HCT116 (cell line): ENCODE results near the gene VSTM2B. TPM values are rescaled to one million over a fixed set of nuclear protein-coding genes. Genes with fewer than 3 reads are reported as not detected.

Source experiments
- ATAC-seq: fragments of 200-7000 bp; cut with Tn5 transposase; 2 replicates; pipeline ENCODE4 v1.9.1; 2020; ENCODE audit warnings: mild to moderate bottlenecking, moderate library complexity
- BruUV-seq: library from RNA; stranded (reverse); fragments of 400-500 nt; replicated peaks from 2 replicates; lab custom pipeline; 2021; lab: Mats Ljungman, UMichigan
- CTCF ChIA-PET: fragments of 300-600 bp; sonication (Branson Sonifier 250); formaldehyde crosslinking; loops from one replicate; lab custom pipeline; 2021; ENCODE audit warnings: antibody characterized with exemption; lab: Charles Lee
- POLR2A ChIA-PET: fragments of 300-600, 350-600 bp; sonication (Branson Sonifier 250); formaldehyde crosslinking; loops from one replicate; lab custom pipeline; 2021; ENCODE audit warnings: antibody characterized with exemption; lab: Charles Lee
- RAD21 ChIA-PET, 2 experiments: fragments of 300-600 bp; sonication (Branson Sonifier 250); formaldehyde crosslinking; loops; one replicate each; lab custom pipeline; 2023; ENCODE audit warnings: low total read pairs in 2 of 2; ENCODE audit not compliant: uncharacterized antibody in 2 of 2, unreplicated experiment in 2 of 2, low non-redundant PET in 1 of 2; lab: Charles Lee
- DNase-seq: peaks from one replicate; pipeline ENCODE4 v3.0.0-alpha.2; 2010; ENCODE audit warnings: low read depth, low spot score
- H2AFZ ChIP-seq: fragments of 200-600 bp; shearing (Covaris generic), sonication (generic); 2 replicates; pipeline ENCODE4 v1.6.1; 2017; ENCODE audit warnings: low read depth, mixed run types, mixed read lengths, antibody characterized with exemption, low read length; ENCODE audit not compliant: poor library complexity, severe bottlenecking
- H3K27ac ChIP-seq: 2 replicates; pipeline ENCODE4 v1.5.1; 2012; ENCODE audit warnings: low read depth, low read length
- H3K27me3 ChIP-seq: fragments of 200-600 bp; sonication (generic); 2 replicates; pipeline ENCODE4 v1.6.1; 2016; ENCODE audit warnings: mixed run types, low read length, mixed read lengths; ENCODE audit not compliant: insufficient read depth
- H3K36me3 ChIP-seq, 2 experiments: fragments of 200-500 bp in 1 of 2; fragments of 200-600 bp in 1 of 2; sonication (Bioruptor generic) in 1 of 2; sonication (generic) in 1 of 2; 2 replicates each; pipeline versions ENCODE4 v1.5.1 to v1.6.1; 2014 to 2016; ENCODE audit warnings: low read length in 2 of 2, inconsistent platforms in 1 of 2, mixed read lengths in 1 of 2, mixed run types in 1 of 2; ENCODE audit not compliant: insufficient read depth in 2 of 2, control insufficient read depth in 1 of 2
- H3K4me1 ChIP-seq, 2 experiments: fragments of 200-600 bp in 1 of 2; sonication (generic) in 1 of 2; 2 replicates each; pipeline versions ENCODE4 v1.5.1 to v1.6.1; 2012 to 2017; ENCODE audit warnings: low read length in 2 of 2, inconsistent platforms in 1 of 2, mild to moderate bottlenecking in 1 of 2, mixed read lengths in 1 of 2, mixed run types in 1 of 2, moderate library complexity in 1 of 2; ENCODE audit not compliant: insufficient read depth in 2 of 2, control insufficient read depth in 1 of 2
- H3K4me2 ChIP-seq: fragments of 200-600 bp; sonication (generic); 2 replicates; pipeline ENCODE4 v1.6.1; 2017; ENCODE audit warnings: mixed run types, low read length, mixed read lengths
- H3K4me3 ChIP-seq, 2 experiments: fragments of 200-600 bp in 1 of 2; sonication (generic) in 1 of 2; replicated peaks in 1 of 2; 2 replicates each; pipeline ENCODE4 v1.5.1; 2011 to 2016; ENCODE audit warnings: low read length in 2 of 2, control low read depth in 1 of 2, low read depth in 1 of 2, mild to moderate bottlenecking in 1 of 2, mixed read lengths in 1 of 2, mixed run types in 1 of 2
- H3K79me2 ChIP-seq: fragments of 200-600 bp; sonication (generic); 2 replicates; pipeline ENCODE4 v1.6.1; 2017; ENCODE audit warnings: mild to moderate bottlenecking, mixed run types, low read length, moderate library complexity, mixed read lengths; ENCODE audit not compliant: insufficient read depth
- H3K9ac ChIP-seq: fragments of 200-600 bp; sonication (generic); 2 replicates; pipeline ENCODE4 v1.6.1; 2016; ENCODE audit warnings: low read length, mixed read lengths
- H3K9me2 ChIP-seq: fragments of 200-600 bp; sonication (generic), shearing (Covaris generic); 2 replicates; pipeline ENCODE4 v1.6.1; 2017; ENCODE audit warnings: mixed run types, mild to moderate bottlenecking, moderate library complexity; ENCODE audit not compliant: insufficient read depth
- H3K9me3 ChIP-seq, 2 experiments: fragments of 200-500 bp in 1 of 2; fragments of 200-600 bp in 1 of 2; sonication (Bioruptor generic) in 1 of 2; sonication (generic) in 1 of 2; 2 replicates each; pipeline ENCODE4 v1.6.1; 2014 to 2017; ENCODE audit warnings: low read length in 2 of 2, mixed read lengths in 2 of 2, inconsistent platforms in 1 of 2, low read depth in 1 of 2, mild to moderate bottlenecking in 1 of 2, mixed run types in 1 of 2, moderate library complexity in 1 of 2; ENCODE audit not compliant: control insufficient read depth in 1 of 2, insufficient read depth in 1 of 2
- H4K20me1 ChIP-seq: fragments of 200-600 bp; sonication (generic), shearing (Covaris generic); 2 replicates; pipeline ENCODE4 v1.6.1; 2017; ENCODE audit warnings: mixed run types, mild to moderate bottlenecking, moderate library complexity; ENCODE audit not compliant: insufficient read depth
- CBX3 ChIP-seq: IDR thresholded peaks from 2 replicates; pipeline ENCODE4 v1.6.1; 2012; ENCODE audit warnings: low read depth
- EGR1 ChIP-seq: IDR thresholded peaks from 2 replicates; pipeline ENCODE4 v1.6.1; 2012; ENCODE audit warnings: low read depth
- ELF1 ChIP-seq: IDR thresholded peaks from 2 replicates; pipeline ENCODE4 v1.6.1; 2012; ENCODE audit warnings: low read depth, borderline replicate concordance
- EZH2 ChIP-seq: fragments of 200-600 bp; sonication (generic); IDR thresholded peaks from 2 replicates; pipeline ENCODE4 v1.6.1; 2017; ENCODE audit warnings: antibody characterized with exemption, mixed run types
- EZH2phosphoT487 ChIP-seq: fragments of 200-600 bp; IDR thresholded peaks from 2 replicates; pipeline ENCODE4 v1.6.1; 2018; ENCODE audit warnings: antibody characterized with exemption, borderline replicate concordance
- FOSL1 ChIP-seq: IDR thresholded peaks from 2 replicates; pipeline ENCODE4 v1.6.1; 2012; ENCODE audit warnings: low read depth
- JUND ChIP-seq: IDR thresholded peaks from 2 replicates; pipeline ENCODE4 v1.6.1; 2012
- POLR2A ChIP-seq: IDR thresholded peaks from 2 replicates; pipeline ENCODE4 v1.7.0; 2011; ENCODE audit warnings: borderline replicate concordance; ENCODE audit not compliant: insufficient read depth, insufficient read length; ENCODE audit errors: extremely low read depth
- POLR2AphosphoS5 ChIP-seq: IDR thresholded peaks from 2 replicates; pipeline ENCODE4 v1.6.1; 2011; ENCODE audit warnings: mild to moderate bottlenecking, low read depth, low read length, moderate library complexity
- SIN3A ChIP-seq: IDR thresholded peaks from 2 replicates; pipeline ENCODE4 v1.6.1; 2012; ENCODE audit warnings: low read depth
- SP1 ChIP-seq: IDR thresholded peaks from 2 replicates; pipeline ENCODE4 v1.6.1; 2012; ENCODE audit warnings: low read depth
- SRF ChIP-seq: IDR thresholded peaks from 2 replicates; pipeline ENCODE4 v1.6.1; 2012; ENCODE audit warnings: low read depth
- TCF7L2 ChIP-seq: IDR thresholded peaks from 2 replicates; pipeline ENCODE4 v1.7.0; 2011; ENCODE audit warnings: borderline replicate concordance, inconsistent platforms; ENCODE audit not compliant: insufficient read depth, insufficient read length; ENCODE audit errors: extremely low read depth
- YY1 ChIP-seq: IDR thresholded peaks from 2 replicates; pipeline ENCODE4 v1.6.1; 2011; ENCODE audit warnings: low read length, low read depth, moderate library complexity, mild to moderate bottlenecking; ENCODE audit not compliant: insufficient replicate concordance; ENCODE audit errors: extremely low read depth
- ZFX ChIP-seq: fragments of 450-650 bp; IDR thresholded peaks from 2 replicates; pipeline ENCODE4 v1.6.1; 2017
- ZNF274 ChIP-seq: fragments of 200-500 bp; sonication (Bioruptor generic); IDR thresholded peaks from 2 replicates; pipeline ENCODE4 v1.6.1; 2014; ENCODE audit warnings: mild to moderate bottlenecking, low read depth, low read length, inconsistent platforms
- intact Hi-C: fragments of 100-400 bp; cut with micrococcal nuclease; formaldehyde crosslinking; loops from 2 replicates; pipeline ENCODE4 v1.10.0; 2022
- total RNA-seq: library from RNA; stranded (reverse); gene quantifications from one replicate; pipeline ENCODE4 v1.2.1, GENCODE V29; 2021; ENCODE audit not compliant: unreplicated experiment
- TF ChIP-seq, protein P1 (sequence below): IDR thresholded peaks from 2 replicates; pipeline ENCODE4 v1.6.1; 2012
- TF ChIP-seq, protein P2 (sequence below): IDR thresholded peaks from 2 replicates; pipeline ENCODE4 v1.6.1; 2012
- TF ChIP-seq, protein P3 (sequence below): IDR thresholded peaks from 2 replicates; pipeline ENCODE4 v1.6.1; 2012; ENCODE audit warnings: low read depth

Gene VSTM2B
- total RNA-seq, 1 experiment from 2014 or later = not detected

DNA sequence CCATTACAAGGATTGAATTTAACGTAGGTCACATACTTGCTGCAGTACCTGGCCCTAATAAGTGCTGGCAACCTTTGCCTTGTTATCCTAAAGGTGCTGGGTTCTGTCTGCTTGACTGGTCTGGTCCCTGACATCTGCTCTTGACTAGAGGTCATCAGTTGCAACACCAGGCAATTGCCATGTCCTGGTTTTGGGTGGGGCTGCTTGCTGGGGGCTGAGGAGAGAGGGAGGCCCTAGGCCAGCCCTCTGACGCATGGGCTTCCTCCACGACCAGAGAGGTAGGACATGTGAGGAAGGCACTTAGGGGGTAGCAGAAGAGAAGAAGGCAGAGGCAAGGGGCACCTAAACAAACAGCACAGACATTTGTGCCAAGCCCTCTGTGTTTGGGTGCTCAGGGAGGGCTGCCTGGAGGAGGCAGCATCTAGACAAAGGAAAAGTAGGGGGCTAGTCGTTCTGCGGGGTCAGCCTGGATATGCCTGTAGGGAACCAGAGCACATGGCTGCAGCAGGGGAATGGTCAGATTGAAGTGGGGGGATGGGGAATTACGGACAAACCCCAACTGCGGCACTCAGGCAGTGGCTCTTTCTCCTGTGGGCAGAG, 21.7 kb downstream of the VSTM2B start:
- Histone ChIP-seq H3K9me2 (no peaks in the 10 kb centered on the region), H3K79me2 (no peaks in the 10 kb centered on the region), H3K27ac (no peak overlapping the region), H3K36me3 (no peaks in the 10 kb centered on the region), H3K9me3 (no peaks in the 10 kb centered on the region), H3K9ac (no peak overlapping the region), H3K4me1 (no peaks in the 10 kb centered on the region), H3K27me3 (0 out of 2 replicates have a peak, but pooled peaks cover 6% of the 10 kb centered on the region), H3K4me3 (no peak overlapping the region), H2AFZ (no peak overlapping the region), H3K4me2 (no peak overlapping the region), H4K20me1 (no peaks in the 10 kb centered on the region)
- intact Hi-C loops = no loop called here
- TF ChIP-seq SIN3A (no peak), JUND (no peak), ELF1 (no peak), EGR1 (no peak), SP1 (no peak), ZNF274 (no peak), TCF7L2 (no peak), ZFX (no peak), CBX3 (no peak), FOSL1 (no peak), SRF (no peak)
- TF ChIP-seq, protein P1, sequence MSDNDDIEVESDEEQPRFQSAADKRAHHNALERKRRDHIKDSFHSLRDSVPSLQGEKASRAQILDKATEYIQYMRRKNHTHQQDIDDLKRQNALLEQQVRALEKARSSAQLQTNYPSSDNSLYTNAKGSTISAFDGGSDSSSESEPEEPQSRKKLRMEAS = no peak
- no peak for DNase-seq
- ATAC-seq = no peak
- RAD21 ChIA-PET = no interaction called here
- POLR2A ChIA-PET = no interaction called here
- CTCF ChIA-PET = no interaction called here
- no TSS peak for BruUV-seq

DNA sequence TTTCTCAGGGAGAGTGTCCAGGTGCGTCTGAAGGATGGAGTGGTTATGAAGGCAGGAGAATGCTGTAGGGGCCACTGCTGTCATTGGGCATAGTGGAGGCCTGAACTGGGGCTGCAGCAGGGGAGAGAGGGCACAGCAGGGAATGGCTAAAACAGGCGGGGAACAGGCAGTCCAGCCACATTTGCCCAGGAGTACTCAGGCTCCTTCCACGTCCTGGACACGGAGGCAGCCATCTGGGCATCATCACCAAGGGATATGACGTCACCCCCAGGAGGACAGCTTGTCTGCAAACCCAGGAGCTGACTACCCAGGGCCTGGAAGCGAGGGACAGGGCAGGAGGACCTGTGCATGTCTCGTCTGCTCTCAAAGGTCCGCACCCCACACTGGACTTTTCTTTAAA, 22.2 kb downstream of the VSTM2B start:
- no peaks in the 10 kb centered on the region for H4K20me1 ChIP-seq
- DNase-seq (no peak), ATAC-seq (no peak)
- no peak overlapping the region for H3K4me2 ChIP-seq
- intact Hi-C loops = no loop called here
- no peaks in the 10 kb centered on the region for H3K9me3 ChIP-seq
- H3K79me2 ChIP-seq = no peaks in the 10 kb centered on the region
- ChIA-PET POLR2A (no interaction called here), CTCF (no interaction called here), RAD21 (no interaction called here)
- H3K36me3 ChIP-seq = no peaks in the 10 kb centered on the region
- no peaks in the 10 kb centered on the region for H3K4me1 ChIP-seq
- H3K9ac ChIP-seq = no peak overlapping the region
- no peaks in the 10 kb centered on the region for H3K9me2 ChIP-seq
- 0 out of 2 replicates have a peak, but pooled peaks cover 6% of the 10 kb centered on the region for H3K27me3 ChIP-seq
- no peak overlapping the region for H3K27ac ChIP-seq
- no peak overlapping the region for H3K4me3 ChIP-seq
- no TSS peak for BruUV-seq
- no peak overlapping the region for H2AFZ ChIP-seq
- TF ChIP-seq ZFX = no peak
- TF ChIP-seq EGR1 = no peak
- TF ChIP-seq, protein P2, sequence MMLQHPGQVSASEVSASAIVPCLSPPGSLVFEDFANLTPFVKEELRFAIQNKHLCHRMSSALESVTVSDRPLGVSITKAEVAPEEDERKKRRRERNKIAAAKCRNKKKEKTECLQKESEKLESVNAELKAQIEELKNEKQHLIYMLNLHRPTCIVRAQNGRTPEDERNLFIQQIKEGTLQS = no peak
- TF ChIP-seq, protein P3, sequence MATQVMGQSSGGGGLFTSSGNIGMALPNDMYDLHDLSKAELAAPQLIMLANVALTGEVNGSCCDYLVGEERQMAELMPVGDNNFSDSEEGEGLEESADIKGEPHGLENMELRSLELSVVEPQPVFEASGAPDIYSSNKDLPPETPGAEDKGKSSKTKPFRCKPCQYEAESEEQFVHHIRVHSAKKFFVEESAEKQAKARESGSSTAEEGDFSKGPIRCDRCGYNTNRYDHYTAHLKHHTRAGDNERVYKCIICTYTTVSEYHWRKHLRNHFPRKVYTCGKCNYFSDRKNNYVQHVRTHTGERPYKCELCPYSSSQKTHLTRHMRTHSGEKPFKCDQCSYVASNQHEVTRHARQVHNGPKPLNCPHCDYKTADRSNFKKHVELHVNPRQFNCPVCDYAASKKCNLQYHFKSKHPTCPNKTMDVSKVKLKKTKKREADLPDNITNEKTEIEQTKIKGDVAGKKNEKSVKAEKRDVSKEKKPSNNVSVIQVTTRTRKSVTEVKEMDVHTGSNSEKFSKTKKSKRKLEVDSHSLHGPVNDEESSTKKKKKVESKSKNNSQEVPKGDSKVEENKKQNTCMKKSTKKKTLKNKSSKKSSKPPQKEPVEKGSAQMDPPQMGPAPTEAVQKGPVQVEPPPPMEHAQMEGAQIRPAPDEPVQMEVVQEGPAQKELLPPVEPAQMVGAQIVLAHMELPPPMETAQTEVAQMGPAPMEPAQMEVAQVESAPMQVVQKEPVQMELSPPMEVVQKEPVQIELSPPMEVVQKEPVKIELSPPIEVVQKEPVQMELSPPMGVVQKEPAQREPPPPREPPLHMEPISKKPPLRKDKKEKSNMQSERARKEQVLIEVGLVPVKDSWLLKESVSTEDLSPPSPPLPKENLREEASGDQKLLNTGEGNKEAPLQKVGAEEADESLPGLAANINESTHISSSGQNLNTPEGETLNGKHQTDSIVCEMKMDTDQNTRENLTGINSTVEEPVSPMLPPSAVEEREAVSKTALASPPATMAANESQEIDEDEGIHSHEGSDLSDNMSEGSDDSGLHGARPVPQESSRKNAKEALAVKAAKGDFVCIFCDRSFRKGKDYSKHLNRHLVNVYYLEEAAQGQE = no peak
- TF ChIP-seq SP1 = no peak
- TF ChIP-seq EZH2phosphoT487 = no peak
- no peak for TF ChIP-seq EZH2
- TF ChIP-seq JUND = no peak
- no peak for TF ChIP-seq POLR2A
- TF ChIP-seq, protein P1 = no peak
- TF ChIP-seq POLR2AphosphoS5 = no peak
- no peak for TF ChIP-seq SRF
- no peak for TF ChIP-seq CBX3
- TF ChIP-seq YY1 = no peak
- no peak for TF ChIP-seq SIN3A
